Neural progenitor cell (in vitro differentiated cells): ENCODE results near the gene UVSSA.

ENCODE experiments used
- EZH2phosphoT487 ChIP-seq: fragments of 200-600 bp; sonication (generic); IDR thresholded peaks from 2 replicates; pipeline ENCODE4 v1.6.1; 2017; ENCODE audit warnings: antibody characterized with exemption
- TF ChIP-seq, protein P1 (sequence below): fragments of 200-600 bp; sonication (generic); IDR thresholded peaks from 2 replicates; pipeline ENCODE4 v1.5.1; 2017; ENCODE audit warnings: antibody characterized with exemption, mild to moderate bottlenecking

DNA sequence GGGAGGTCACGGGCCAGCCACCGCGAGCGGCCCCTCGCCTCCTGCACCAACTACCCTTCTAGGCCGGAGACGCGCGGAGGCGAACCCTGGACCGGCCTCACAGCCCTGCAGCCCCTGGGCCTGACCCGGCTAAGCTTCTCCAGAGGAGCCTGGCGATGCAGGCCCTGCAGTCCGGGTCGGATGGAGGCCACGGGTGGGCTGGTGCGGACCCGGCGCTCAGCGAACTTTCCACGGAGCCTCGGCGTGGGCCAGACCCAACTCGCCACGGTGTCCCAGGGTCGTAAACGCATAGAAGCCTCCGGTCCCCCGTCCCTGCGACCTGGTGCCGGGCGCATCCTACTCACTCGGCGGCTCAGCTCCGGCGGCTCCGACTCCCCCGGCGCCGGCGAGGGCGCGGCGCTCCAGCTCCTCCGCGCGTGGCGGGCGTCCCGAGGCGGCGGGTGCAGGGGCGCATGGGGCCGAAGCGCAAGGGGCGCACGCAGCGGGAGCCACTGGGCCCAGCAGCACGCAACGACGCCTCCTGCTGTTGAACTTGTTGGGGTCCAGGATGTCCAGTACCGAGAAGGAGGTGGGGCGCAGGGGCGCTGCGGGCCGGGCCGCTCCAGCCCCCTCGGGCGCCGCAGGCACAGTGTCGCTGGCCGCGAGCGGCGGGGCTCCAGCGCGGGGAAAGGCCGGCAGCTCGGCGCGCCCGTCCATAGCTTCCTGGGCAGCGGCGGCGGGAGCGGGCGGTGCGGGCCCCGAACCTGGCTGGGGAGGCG is 58.8 kb downstream of the UVSSA start:
- TF ChIP-seq, protein P1, sequence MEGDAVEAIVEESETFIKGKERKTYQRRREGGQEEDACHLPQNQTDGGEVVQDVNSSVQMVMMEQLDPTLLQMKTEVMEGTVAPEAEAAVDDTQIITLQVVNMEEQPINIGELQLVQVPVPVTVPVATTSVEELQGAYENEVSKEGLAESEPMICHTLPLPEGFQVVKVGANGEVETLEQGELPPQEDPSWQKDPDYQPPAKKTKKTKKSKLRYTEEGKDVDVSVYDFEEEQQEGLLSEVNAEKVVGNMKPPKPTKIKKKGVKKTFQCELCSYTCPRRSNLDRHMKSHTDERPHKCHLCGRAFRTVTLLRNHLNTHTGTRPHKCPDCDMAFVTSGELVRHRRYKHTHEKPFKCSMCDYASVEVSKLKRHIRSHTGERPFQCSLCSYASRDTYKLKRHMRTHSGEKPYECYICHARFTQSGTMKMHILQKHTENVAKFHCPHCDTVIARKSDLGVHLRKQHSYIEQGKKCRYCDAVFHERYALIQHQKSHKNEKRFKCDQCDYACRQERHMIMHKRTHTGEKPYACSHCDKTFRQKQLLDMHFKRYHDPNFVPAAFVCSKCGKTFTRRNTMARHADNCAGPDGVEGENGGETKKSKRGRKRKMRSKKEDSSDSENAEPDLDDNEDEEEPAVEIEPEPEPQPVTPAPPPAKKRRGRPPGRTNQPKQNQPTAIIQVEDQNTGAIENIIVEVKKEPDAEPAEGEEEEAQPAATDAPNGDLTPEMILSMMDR = no peak
- peak; percentile 71 for TF ChIP-seq EZH2phosphoT487
